Adrenal gland (tissue), 12 donors: ENCODE data around the gene WDR5. TPM values are rescaled to one million over a fixed set of nuclear protein-coding genes. Genes with fewer than 3 reads are reported as not detected.

Experiments used
- DNase-seq, 7 donors: peaks; one replicate each; pipeline ENCODE4 v3.0.0-alpha.2; 2019 to 2020
- H3K27ac ChIP-seq, 5 donors: fragments of 200-600 bp; sonication (generic) in 4 of 5; 1 replicate in 3 of 5; 2 replicates in 2 of 5; pipeline versions ENCODE4 v1.5.1 to v1.8.0; 2016 to 2020; ENCODE audit warnings: mild to moderate bottlenecking in 1 of 5
- H3K27me3 ChIP-seq: fragments of 200-600 bp; 2 replicates; pipeline ENCODE4 v1.8.0; 2021
- H3K36me3 ChIP-seq, 2 donors: fragments of 200-600 bp; replicated peaks in 1 of 2; 1 replicate in 1 of 2; 2 replicates in 1 of 2; pipeline versions ENCODE4 v1.5.1 to v1.8.0; 2018 to 2022
- H3K4me1 ChIP-seq, 2 donors: fragments of 200-600 bp; replicated peaks in 1 of 2; 1 replicate in 1 of 2; 2 replicates in 1 of 2; pipeline versions ENCODE4 v1.5.1 to v1.8.0; 2018 to 2021
- H3K4me3 ChIP-seq, 4 donors: fragments of 200-600 bp; sonication (generic) in 3 of 4; one replicate each; pipeline ENCODE4 v1.5.1; 2016 to 2018
- H3K9me3 ChIP-seq, 3 donors: fragments of 200-600 bp; sonication (generic) in 1 of 3; replicated peaks in 1 of 3; 1 replicate in 2 of 3; 2 replicates in 1 of 3; pipeline versions ENCODE4 v1.5.1 to v1.8.0; 2016 to 2021
- POLR2A ChIP-seq, 2 donors: fragments of 450-650 bp; IDR thresholded peaks; one replicate each; pipeline ENCODE4 v1.6.1; 2017; ENCODE audit warnings: antibody characterized with exemption in 2 of 2, mild to moderate bottlenecking in 2 of 2, moderate library complexity in 1 of 2
- WGBS, 4 donors: extraction: QIAGEN DNeasy Blood & Tissue Kit in 2 of 4; methylation state at CpG; one replicate each; pipeline versions ENCODE4 v1.1.5 to v1.1.7; 2013 to 2017; 5-methylcytosine and 5-hydroxymethylcytosine counted together
- intact Hi-C, 2 donors: fragments of 100-400 bp; cut with DNase I; formaldehyde crosslinking; loops; one replicate each; pipeline versions ENCODE4 v1.14.1 to v1.15.0; 2022 to 2023
- polyA plus RNA-seq, 3 donors: library from polyadenylated mRNA; stranded (reverse); fragments of 200-250 nt in 2 of 3; fragments of 350-450 nt in 1 of 3; fragmentation: Illumina TruSeq in 1 of 3; extraction: RNeasy Lipid Tissue Mini Kit (QIAGEN cat#74804) in 1 of 3; gene quantifications; one replicate each; pipeline ENCODE4 v1.2.3, GENCODE V29; 2013 to 2014
- total RNA-seq, 9 donors: library from RNA; depleted of rRNA in 4 of 9; stranded (reverse); fragments of >200 nt in 4 of 9; fragments of 120-200 nt in 1 of 9; fragmentation: NEBNext Ultra II Directional in 1 of 9; extraction: Animal tissue kit (Norgen Biotek cat#: 25700) in 1 of 9; gene quantifications; one replicate each; pipeline versions ENCODE4 v1.1.0 to v1.2.4, GENCODE V29; 2013 to 2023
- TF ChIP-seq, protein P1 (sequence below), 6 experiments: fragments of 450-650 bp in 4 of 6; fragments of 200-600 bp in 2 of 6; sonication (generic) in 1 of 6; IDR thresholded peaks; 1 replicate in 5 of 6; 2 replicates in 1 of 6; pipeline versions ENCODE4 v1.5.1 to v1.8.0; 2016 to 2021; ENCODE audit warnings: antibody characterized with exemption in 6 of 6, mild to moderate bottlenecking in 2 of 6, moderate library complexity in 1 of 6
- donor health status: healthy with polysubstance abuse.
- donor health status: Bipolar disorder and iron deficiency.
- donor health status: DM: yes; HTN: yes; CAD: no.
- donor health status: DM: no; HTN: no; CAD: no.
- donor health status: DM: no; HTN: no; CAD: no.
- donor health status: DM: yes; HTN: yes; CAD: no.

WDR5 gene
- total and polyA plus RNA-seq, 12 donors: 16.6 to 28.5 (median 22.0) TPM

DNA sequence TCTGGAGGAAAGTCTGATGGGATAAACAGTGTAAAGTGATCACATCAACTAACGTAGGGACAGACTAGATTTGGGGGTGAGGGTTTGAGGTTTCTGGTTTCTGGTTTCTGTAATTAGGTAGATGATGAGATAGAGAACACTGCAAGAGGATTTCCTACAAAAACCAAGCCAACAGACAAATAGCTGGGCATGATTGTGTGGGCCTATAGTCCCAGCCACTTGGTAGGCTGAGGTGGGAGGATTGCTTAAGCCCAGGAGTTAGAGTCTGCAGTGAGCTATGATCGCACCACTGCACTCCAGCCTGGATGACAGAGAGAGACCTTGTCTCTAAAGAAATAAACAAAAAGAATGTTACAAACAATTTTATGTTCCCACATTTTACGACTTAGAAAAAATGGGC lies 62.9 kb downstream of the WDR5 start:
- TF ChIP-seq POLR2A (IDR thresholded peaks at IDR 0.05): no peak
- TF ChIP-seq, protein P1, sequence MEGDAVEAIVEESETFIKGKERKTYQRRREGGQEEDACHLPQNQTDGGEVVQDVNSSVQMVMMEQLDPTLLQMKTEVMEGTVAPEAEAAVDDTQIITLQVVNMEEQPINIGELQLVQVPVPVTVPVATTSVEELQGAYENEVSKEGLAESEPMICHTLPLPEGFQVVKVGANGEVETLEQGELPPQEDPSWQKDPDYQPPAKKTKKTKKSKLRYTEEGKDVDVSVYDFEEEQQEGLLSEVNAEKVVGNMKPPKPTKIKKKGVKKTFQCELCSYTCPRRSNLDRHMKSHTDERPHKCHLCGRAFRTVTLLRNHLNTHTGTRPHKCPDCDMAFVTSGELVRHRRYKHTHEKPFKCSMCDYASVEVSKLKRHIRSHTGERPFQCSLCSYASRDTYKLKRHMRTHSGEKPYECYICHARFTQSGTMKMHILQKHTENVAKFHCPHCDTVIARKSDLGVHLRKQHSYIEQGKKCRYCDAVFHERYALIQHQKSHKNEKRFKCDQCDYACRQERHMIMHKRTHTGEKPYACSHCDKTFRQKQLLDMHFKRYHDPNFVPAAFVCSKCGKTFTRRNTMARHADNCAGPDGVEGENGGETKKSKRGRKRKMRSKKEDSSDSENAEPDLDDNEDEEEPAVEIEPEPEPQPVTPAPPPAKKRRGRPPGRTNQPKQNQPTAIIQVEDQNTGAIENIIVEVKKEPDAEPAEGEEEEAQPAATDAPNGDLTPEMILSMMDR (IDR thresholded peaks at IDR 0.05): no peak
- Histone ChIP-seq H3K4me1 (no peaks in the 10 kb centered on the region), H3K27me3 (no peaks in the 10 kb centered on the region), H3K36me3 (no peaks in the 10 kb centered on the region), H3K4me3 (no peak overlapping the region), H3K27ac (no peak overlapping the region), H3K9me3 (no peaks in the 10 kb centered on the region)
- DNase-seq: no peak
- intact Hi-C loops: loop anchor here in 1 of 2 donors (10.0 kb wide), 1 partner anchor 536 kb away; no protein-coding TSS in a partner anchor
- WGBS, 4 donors: 86 to 89% (median 88%) methylated on average over 3 of the region's 3 CpGs

DNA sequence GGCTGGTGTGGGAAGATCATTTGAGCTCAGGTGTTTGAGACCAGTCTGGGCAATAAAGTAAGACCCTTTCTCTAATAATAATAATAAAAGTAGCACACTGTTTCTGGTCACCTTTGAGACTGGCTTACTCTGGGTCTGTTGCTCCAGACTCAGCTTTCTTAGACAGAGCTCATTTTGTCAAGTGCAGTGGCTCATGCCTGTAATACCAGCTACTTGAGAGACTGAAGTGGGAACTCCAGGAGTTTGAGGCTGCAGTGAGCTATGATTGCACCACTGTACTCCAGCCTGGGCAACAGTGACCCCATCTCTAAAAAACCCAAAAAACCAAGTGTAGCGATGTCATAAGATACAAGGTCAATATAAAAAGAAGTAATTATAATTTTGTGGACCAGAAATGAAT lies 64.8 kb downstream of the WDR5 start:
- no peaks in the 10 kb centered on the region for H3K36me3 ChIP-seq
- H3K27me3 ChIP-seq: no peaks in the 10 kb centered on the region
- H3K4me3 ChIP-seq: no peak overlapping the region
- H3K4me1 ChIP-seq: peaks cover 0 to 5% of the 10 kb centered on the region in 2 donors
- no peak overlapping the region for H3K27ac ChIP-seq
- TF ChIP-seq, protein P1 (IDR thresholded peaks at IDR 0.05): no peak
- no peak for TF ChIP-seq POLR2A (IDR thresholded peaks at IDR 0.05)
- H3K9me3 ChIP-seq: no peaks in the 10 kb centered on the region
- WGBS, 4 donors: 0 to 56% (median 36%) methylated on average over 1 of the region's 1 CpG
- DNase-seq: peak in 1 of 7 donors; percentile 1
- intact Hi-C loops: no loop called here

DNA sequence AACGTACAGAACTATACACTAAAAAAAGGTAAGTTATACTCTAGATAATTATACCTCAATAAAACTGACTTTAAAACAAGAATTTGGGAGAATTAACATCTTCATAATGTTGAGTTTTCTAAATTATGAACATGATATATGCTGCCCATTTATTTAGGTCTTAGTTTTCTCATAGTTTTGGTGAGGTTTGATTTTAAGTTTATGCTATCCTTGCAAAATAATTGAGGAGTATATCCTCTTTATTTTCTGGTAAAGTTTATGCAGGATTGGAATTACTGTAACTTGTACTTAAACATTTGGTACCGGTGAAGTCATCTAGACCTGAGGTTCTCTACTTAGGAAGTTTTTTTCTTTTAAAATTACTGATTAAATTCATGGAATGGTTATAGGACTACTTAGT lies 67.3 kb downstream of the WDR5 start:
- intact Hi-C loops: no loop called here

DNA sequence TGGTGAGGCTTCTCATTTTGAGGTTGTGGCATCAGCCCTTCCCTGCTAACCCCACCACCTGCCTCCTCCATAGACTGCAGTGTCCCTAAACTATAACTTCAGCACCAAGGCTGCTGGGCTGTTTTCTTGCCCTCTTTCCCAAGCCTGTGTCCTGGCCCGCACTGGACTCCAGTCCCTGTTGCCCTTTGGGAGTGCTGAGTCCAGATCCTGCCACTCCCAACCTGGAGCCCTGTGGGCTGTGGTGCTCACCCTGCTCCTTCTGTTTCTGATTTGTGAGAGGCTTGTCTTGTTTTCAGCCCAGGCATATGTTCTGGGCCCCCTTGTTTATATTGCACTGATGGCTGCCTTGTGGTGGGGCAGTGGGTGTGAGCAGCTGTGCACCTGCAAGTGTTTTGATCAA lies 68.2 kb downstream of the WDR5 start:
- H3K4me3 ChIP-seq: no peak overlapping the region
- no peaks in the 10 kb centered on the region for H3K27me3 ChIP-seq
- H3K27ac ChIP-seq: peak overlapping the region in 2 of 5 donors; percentile 74 to 89
- H3K36me3 ChIP-seq: no peaks in the 10 kb centered on the region
- WGBS, 4 donors: 80 to 100% (median 88%) methylated on average over 1 of the region's 1 CpG
- no peaks in the 10 kb centered on the region for H3K9me3 ChIP-seq
- no peak for TF ChIP-seq POLR2A (IDR thresholded peaks at IDR 0.05)
- TF ChIP-seq, protein P1 (IDR thresholded peaks at IDR 0.05): no peak
- H3K4me1 ChIP-seq: peaks cover 0 to 5% of the 10 kb centered on the region in 2 donors
- intact Hi-C loops: no loop called here
- peak in 1 of 7 donors; percentile 5 for DNase-seq

More for the DNA sequence above, 67.3 kb downstream of the WDR5 start:
- Histone ChIP-seq H3K4me3 (no peak overlapping the region), H3K36me3 (no peaks in the 10 kb centered on the region), H3K4me1 (peaks cover 0 to 5% of the 10 kb centered on the region in 2 donors), H3K9me3 (no peaks in the 10 kb centered on the region), H3K27me3 (no peaks in the 10 kb centered on the region), H3K27ac (no peak overlapping the region)
- WGBS, 4 donors: 81 to 85% (median 85%) methylated on average over 2 of the region's 2 CpGs
- DNase-seq: no peak
- TF ChIP-seq, protein P1 (IDR thresholded peaks at IDR 0.05): no peak
- TF ChIP-seq POLR2A (IDR thresholded peaks at IDR 0.05): no peak
